ENCODE data around the gene BMPER.

DNA sequence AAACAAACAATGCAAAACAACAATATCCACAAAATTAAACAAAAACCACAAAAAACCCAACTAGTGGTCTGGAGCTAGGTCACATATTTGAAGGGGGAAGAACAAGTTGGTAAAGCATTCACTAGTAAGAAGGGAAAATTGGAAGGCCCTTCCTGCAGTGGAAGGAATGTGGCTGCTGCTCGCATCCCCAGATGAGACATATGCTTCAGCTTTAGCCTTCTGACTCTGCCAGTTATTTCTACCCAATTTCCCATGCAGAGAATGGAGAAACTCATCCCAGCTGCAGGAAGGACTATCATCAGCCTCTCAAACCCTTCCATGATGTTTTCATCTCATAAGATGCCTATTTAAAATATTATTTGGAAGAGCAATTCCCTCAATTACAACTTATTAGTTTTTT lies 176.6 kb downstream of the BMPER start:
- no peak for TF ChIP-seq CTCF (IDR thresholded peaks at IDR 0.05)
- no peak for TF ChIP-seq POLR2A (IDR thresholded peaks at IDR 0.05)

Measured in stomach (tissue), 4 donors.